Measurements from ENCODE around the gene SHH.
"Not testable (repeated sequence)": the region's sequence is repeated elsewhere in the genome, so short reads cannot be mapped to it uniquely, and the experiment has no call there.

The SHH gene

GRCh38 chr7:155842496-155843265, 30.4 kb upstream of the SHH start:
- no peak for DNase-seq

- DNase-seq, result no peak
These were observed 28.6 kb upstream of the SHH start for GRCh38 chr7:155840909-155841308.

- no peak for DNase-seq
These were observed 28.1 kb upstream of the SHH start for GRCh38 chr7:155840262-155840885.

- no peak for DNase-seq
These were observed 27.2 kb upstream of the SHH start for GRCh38 chr7:155839461-155839860.

DNA sequence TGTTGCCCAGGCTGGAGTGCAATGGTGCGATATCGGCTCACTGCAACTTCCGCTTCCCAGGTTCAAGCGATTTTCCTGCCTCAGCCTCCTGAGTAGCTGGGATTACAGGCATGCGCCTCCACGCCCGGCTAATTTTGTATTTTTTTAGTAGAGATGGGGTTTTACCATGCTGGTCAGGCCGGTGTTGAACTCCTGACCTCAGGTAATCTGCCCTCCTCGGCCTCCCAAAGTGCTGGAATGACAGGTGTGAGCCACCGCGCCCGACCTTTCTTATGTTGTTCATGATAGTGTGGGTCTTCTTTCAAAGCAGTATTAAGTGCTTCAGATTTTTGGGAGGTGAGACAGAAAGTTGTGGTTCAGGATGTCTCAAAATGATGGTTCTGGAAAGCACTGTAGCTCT, 26.0 kb upstream of the SHH start:
- not testable (repeated sequence) for DNase-seq

DNA sequence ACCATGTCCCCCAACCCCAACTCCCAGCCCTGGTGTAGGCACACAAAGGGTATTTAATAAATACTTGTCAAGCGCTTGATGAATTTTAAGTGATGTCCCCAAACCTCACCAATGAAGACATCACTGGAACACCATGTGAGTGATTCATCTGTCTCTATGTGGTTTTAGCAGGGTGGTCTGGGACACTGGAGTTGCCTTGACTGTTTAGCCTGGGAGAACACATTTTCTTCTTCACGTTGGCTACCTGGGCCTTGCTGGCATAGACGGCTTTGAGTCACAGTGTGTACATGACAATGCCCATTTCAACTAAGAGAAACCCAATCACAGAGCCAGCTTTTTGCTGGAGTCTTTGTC, 24.8 kb upstream of the SHH start:
- no peak for DNase-seq

GRCh38 chr7:155836216-155837125, 24.2 kb upstream of the SHH start:
- no peak for DNase-seq

- no peak for DNase-seq
These were observed 23.4 kb upstream of the SHH start for GRCh38 chr7:155835446-155836215.

- no peak for DNase-seq
These were observed 22.3 kb upstream of the SHH start for GRCh38 chr7:155834486-155835048.

DNA sequence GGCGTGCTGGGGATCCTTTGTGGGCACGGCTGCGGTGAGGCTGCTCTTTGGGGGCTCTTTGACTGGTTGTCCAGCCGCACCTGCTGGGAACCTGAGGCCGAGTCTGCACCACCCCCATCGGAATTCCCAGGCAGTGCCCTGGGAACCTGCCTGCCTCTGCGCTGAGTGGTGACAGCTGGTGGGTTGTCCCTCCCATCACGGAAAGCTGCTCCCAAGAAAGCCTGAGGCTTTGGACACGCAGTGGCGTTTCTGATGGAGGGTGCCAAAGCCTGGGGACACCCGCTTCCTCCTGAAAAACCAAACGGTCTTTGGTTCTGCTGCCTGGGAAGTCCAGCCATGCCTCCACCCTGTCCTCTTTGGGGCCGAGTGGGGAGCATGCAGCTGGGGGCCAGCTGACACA, 21.4 kb upstream of the SHH start:
- no peak for DNase-seq

GRCh38 chr7:155832581-155832981, 20.3 kb upstream of the SHH start:
- no peak for DNase-seq

- no peak for DNase-seq
These were observed 19.7 kb upstream of the SHH start for GRCh38 chr7:155831807-155832524.

GRCh38 chr7:155830961-155831806, 18.9 kb upstream of the SHH start:
- no peak for DNase-seq

GRCh38 chr7:155829796-155830470, 17.7 kb upstream of the SHH start:
- DNase-seq, result no peak

GRCh38 chr7:155825336-155825735, 13.1 kb upstream of the SHH start:
- DNase-seq, result no peak

GRCh38 chr7:155824227-155824886, 12.1 kb upstream of the SHH start:
- DNase-seq, result no peak

- DNase-seq, result no peak
These were observed 9.6 kb upstream of the SHH start for GRCh38 chr7:155821851-155822250.

- DNase-seq, result no peak
These were observed 8.5 kb upstream of the SHH start for GRCh38 chr7:155820788-155821187.

DNA sequence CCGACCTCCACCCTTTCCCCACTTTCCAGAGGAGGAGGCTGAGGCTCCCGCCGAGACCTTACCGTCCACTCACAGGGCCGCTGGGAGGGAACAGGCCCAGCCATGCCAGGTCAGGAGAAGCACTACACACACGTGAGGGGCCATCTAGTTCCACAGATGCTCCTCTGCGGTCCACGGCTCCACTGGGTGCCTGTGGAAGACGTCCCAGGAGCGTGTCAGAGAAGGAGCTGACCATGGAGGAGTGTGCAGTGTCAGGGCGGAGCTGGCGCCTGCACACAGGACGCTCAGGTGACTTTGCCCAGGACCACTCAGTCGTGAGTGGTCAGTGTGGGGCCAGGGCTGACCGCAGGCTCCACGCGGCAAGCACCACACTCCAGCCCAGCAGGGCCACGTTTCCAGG, 8.0 kb upstream of the SHH start:
- no peak for DNase-seq

DNA sequence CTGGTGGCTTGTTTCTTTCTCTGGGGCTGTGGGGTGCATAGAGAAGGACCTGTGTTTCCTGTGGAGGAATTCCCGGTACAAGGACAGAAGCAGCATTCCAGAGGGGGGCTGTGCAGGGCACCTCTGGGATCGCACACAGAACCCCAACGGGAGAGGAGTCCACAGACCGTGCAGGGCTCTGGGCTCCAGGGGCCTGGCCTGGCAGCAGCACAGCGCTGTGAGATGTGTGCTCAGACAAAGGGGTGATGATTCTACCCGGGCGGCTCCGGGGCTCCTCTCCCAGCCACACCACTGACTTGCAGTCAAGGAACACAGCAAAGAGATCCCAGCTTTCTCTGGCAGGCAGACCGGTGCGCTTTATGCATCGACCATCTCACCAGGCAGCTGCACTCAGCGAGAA, 6.9 kb upstream of the SHH start:
- no peak for DNase-seq

Data from GOT3 (cell line).